SIG-M5 (cell line): Measurements from ENCODE around the gene KIF26A.
"Not testable (repeated sequence)": the region's sequence is repeated elsewhere in the genome, so short reads cannot be mapped to it uniquely, and the experiment has no call there.

Experiments used
- DNase-seq: peaks from one replicate; lab custom pipeline; 2025; lab: John Stamatoyannopoulos, UW

KIF26A gene

DNA sequence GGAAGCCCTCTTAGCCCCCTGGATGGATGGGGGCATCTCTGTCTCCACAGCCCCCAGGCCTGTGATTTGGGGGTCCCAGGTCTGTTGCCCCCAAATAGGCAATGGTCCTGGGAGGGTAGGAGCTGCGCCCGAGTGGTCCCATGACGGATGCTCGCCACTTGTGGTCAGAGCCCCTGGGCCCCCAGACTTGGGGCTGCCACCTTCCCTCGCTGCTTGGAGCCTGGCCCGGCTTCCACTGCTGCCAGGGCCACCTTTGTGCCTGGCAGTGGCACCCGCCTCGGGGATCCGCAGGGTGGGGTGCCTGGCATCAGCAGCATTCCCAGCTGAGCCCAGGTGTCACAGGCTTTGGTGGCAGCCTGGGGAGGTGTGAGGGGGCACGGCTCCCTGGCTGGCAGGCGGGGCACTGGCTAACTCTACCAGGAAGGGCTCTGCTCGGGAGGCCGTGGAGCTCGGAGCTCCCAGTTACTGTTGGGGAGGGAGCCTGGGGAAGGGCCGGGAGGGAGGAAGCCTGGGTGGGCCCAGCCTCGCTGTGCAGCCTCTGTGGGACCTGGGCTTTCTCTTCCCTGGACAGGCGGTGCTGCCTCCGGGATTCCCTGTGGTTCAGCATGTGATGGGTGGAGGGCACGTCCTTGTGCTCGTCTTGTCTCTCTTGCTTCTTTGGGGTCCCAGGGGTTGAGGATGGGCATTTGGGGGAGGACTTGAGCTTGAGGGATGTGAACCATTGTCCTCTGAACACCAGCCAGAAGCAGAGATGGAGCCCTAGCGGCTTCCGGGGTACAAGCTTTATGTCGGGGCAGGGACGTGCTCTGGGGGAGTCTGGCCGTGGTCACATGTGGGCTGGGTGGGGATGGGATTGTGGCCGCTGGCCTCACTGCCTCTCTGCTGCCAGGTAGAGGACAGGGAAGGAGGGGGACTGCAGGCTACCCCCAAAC lies 5.4 kb downstream of the KIF26A start:
- DNase-seq = no peak

DNA sequence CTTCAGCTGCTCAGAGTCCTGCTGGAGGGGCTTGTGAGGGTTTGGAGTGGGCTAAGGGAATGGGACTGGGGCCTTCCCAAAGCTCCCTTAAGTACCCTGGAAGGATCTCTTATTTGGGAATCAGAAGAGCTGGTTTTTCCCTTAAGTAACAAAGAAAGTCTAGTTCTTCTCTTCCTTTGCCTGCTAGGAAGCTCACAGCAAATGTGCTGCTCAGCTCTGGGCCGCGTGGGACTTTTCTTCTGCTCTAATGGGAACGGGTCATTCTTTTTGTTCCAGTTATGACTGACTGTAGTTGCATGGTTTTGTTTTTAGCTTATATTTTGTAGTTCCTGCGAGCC lies 6.0 kb downstream of the KIF26A start:
- no peak for DNase-seq

DNA sequence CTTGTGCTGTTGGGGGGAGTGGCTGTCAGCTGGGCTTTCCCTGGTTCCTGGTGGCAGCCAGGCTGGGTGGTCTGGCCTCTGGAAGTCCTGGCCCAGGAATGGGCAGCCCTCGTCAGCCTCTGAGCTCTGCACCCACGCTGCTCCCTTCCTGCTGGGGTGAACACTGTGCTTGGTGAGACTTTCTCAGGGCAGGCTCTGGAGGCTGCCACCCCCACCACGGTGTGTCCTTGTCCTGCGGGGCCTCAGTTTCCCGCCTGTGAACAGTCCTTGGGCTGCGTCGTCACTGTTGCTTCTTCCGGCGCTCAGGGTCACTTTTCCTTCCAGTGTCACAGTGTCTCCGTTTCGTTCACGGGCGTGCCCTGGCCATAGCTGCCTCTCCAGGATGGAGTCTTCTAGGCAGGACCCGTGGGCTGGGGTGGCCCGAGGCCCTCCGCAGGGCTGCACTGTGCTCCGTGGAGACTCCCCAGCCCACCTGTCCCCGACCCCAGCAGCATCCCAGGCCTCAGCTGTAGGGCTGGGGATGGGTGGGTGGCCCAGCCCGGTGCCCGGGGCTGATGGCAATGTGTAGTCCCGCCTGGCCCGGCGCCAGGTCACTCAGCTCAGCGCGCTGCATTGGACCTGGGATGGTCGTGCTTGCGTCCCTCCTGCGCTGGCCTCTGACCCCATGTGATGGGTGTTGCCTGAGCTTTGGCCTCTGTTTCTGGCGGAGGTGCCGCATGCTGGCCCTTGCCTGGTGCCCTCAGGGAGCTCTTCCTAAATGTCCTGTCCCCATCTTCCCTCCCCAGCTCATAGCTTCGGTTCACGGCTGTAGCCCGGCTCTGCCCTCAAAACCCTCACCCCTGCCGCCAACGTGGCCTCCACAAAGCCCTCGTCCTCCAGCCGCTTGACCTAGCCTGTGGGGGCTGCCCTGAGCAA lies 6.8 kb downstream of the KIF26A start:
- no peak for DNase-seq

DNA sequence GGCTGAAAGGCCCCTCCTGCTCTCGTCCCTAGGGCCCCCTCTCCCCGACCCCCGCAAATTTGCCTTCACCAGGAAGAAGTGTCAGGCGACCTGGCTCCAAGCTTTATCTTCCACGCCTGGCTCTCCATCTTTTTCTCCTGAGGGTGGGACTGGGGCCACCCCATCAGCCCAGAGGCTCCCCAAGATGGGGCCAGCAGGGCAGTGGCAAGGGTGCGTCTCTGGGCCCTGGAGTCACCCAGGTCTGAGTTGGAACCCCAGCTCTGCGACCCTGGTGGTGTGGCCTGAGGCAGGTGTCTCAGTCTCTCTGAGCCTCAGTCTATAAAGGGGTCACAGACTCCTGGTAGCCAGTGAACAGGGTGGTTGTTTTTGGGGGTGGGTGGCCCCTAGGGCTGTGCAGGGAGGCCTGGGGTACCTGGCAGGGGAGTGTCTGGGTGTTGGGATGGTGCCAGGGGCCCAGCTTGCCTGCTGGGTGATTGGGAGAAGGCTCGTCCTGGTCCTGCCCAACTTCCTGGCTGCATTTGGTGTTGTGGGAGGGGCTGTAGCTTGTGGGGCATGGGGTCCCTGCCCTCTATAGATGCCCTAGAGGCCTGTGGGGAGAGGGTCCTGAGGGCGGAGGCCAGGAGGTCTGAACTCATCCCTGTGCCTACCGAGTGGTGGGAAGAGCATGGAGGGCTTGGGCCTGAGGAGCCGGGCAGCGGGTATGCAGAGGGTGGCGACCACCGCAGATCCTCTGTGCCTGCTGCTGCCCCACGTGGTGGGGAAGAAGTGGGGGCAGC lies 7.6 kb downstream of the KIF26A start:
- no peak for DNase-seq

DNA sequence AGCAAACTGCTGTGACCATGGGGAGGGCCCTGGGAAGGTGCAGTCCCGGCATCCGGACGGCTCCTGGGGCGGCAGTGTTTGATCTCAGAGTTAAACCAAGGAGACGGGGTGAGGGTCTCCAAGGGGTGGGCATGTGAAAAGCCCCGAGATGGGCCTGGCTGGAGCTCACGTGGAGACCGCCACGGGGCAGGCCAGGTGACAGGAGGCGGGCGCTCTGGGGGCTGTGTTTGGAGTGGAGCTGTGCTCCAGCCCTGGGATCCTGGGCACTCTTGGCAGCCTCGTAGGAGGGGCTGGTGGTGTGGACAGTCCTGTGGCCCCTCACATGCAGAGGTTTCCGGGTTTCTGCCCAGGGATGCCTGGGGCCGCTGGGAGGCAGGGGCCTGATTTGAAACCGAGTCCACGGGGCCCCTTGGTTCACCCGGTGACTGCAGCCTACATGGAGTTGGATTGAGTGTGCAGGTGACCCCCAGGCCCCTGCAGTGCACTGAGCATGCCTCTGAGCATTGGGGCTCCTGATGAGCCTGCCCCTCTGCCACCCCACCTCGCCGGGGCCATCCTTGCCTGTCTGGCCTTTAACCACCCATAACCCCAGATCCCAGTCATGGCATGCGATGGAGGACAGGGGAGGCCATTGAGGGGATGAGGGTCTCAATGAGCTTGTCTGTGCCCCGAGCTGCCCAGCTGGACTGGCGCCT lies 8.4 kb downstream of the KIF26A start:
- no peak for DNase-seq

DNA sequence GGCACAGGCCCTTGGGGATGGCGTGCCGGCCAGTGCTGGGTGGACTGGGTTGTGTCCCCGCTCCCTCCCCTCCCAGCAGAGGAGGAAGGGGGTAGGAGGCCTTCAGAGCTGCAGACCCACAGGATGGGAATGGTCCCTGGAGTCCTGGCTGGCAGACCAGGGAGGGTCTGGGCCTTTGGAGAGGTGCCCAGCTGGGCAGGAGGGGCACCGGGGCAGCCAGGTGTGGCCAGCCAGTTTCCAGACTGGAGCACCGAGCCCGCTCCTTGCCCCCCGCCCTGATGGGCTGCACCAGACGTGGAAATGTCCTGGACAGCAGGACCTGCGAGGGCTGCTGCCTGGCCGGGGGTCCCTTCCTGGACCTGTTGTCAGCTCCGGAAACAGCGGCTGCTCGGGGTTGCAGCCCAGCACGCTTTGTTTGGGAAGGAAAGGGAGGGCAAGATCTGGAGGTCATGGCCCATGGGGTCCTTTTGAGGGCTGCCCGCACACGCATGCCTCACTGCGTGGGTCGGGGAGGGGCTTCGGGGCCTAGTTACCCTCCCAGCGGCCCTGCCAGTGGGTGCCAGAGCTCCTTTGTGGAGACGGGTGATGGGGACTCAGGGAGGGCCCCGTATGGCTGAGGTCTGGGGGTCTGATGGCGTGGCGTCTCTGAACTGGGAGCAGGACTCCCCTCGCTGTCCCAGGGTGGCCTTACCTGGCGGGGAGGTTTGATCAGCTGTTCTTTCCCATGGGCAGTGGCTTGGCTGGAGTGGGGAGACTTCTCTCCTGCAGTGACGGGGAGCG lies 9.1 kb downstream of the KIF26A start:
- no peak for DNase-seq

DNA sequence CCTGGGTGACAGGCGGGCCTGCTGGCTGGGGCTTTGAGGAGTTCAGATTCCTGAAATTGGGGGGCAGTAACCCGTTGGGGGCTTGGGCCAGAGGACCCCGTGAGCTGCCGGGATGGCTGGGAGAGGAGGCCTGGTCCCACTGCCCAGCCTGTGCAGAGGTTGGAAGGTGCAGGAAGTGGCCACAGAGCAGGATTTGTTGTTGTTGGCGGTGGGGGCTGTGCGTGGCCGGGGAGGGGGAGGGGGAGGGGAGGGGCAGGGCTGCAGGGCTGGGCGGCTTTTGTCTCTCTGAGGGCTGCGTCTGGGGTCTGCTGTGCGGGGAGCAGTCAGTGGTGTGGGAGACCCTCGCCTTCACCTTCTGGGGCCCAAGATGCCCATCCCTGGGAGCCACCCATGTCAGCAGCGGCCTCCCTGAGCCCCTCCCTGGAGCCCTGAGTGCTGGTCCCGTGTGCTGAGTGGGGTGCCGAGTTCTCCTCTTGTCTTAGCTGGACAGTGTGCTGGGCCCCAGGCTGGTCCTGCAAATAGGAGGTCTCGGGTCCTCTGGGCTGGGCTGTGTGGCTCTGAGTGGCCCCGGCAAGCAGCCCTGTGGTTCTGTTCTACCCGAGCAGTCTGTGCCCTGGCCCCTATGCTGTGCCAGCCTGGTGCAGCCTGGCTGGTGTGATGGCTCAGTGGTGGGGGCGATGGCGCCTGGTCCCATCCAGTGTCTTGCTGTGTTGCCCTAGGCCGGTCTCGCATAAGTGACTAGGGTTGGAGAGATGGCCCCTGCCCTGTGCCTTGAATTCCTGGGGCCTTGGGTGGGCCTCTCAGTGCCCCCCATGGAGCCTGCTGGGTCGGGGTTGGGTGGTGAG lies 10.3 kb downstream of the KIF26A start:
- no peak for DNase-seq

DNA sequence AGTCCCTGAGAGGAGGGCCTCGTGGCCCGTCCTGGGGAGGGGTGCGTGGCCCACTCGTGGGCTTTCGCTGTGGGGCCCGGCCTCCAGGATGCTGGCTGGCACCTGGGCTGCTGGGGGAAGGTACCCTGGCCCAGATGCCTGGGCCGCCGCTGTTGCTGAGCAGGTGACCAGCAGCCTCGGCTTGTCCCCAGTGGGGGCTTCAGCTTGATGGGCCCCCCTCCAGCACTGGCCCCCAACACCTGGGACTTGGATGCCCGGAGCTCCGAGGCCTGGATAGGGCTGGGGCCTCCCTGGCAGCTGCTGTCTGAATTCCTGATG lies 10.8 kb downstream of the KIF26A start:
- no peak for DNase-seq

DNA sequence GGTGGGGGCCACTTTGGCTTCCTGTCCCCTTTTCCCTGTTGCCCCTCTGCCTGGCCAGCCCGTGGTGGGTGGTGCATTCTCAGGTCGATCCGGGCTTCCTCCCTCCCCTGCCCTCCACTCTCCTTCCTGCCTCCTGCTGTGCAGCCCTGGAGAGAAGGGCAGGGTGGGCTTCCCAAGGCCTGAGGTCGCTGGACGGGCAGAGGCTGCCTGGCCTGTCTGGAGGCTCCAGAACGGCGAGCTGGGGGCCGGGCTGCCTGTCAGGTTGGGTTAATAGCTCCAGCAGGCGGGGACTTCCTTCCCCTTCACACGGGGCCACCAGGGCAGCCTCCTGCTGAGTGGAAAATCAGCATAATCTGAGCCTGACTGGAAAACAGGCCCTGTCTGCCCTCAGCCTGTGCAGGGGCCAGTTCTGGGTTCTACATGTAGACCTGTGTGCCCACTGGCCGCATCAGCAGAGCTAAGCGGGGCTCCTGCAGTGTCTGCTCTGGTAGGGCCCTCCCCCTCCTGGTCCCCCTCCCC lies 11.3 kb downstream of the KIF26A start:
- no peak for DNase-seq

DNA sequence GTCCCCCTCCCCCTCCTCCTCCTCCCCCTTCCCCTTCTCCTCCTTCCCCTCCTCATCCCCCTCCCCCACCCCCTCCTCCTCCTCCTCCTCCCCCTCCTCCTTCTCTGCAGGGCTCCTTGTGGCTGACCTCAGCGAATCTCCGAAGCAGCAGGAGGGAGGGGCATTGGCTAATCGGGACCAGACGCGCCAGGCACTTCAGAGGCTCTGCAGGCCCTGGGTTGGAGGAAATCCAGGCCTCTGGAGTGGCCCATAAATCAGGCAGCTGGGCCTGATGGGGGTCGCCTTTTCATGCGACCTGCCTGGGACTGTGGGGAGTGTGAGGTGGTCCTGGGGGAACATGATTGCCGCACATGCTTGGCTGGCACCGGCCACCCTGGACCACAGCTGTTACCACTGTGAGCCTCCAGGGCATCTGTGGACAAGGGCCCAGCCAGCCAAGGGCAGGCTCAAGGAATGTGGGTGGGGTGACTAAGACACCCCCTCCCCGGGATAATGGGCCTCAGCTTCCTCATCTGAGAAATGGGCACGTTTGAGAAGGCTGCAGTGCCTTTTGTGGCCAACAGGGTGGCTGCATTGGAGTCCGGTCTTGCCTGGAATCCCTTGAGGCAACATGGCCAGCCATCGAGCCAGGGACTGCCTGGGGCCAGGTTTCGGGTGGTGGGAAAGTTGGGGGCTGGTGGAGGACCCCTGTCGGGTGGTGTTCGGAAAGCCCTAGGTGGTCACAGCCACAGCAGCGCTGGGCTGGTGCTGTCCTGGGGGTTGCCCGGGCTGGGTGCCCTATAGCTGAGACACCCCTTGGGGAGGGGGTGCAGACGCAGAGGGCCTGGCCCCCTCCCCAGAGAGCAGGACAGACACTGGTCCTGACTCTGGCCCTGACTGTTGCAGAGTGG lies 12.0 kb downstream of the KIF26A start:
- DNase-seq = no peak

DNA sequence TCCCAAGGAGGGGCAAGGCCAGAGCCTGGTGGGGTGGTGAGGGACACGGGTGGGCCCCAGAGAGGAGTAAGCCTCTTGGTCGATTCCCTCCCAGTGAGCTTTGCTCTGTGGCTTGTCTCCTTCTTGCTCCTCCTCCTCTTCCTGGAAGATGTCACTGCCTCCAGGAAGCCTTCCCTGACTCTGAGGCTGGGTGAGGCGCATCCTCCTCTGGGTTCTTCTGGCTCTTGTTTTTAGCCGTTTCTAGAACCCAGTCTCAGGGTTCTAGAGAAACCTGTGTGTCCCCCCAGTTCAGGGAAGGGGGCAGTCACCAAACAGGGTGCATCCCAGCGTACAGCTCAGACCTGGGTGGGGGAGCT lies 12.6 kb downstream of the KIF26A start:
- DNase-seq = no peak

DNA sequence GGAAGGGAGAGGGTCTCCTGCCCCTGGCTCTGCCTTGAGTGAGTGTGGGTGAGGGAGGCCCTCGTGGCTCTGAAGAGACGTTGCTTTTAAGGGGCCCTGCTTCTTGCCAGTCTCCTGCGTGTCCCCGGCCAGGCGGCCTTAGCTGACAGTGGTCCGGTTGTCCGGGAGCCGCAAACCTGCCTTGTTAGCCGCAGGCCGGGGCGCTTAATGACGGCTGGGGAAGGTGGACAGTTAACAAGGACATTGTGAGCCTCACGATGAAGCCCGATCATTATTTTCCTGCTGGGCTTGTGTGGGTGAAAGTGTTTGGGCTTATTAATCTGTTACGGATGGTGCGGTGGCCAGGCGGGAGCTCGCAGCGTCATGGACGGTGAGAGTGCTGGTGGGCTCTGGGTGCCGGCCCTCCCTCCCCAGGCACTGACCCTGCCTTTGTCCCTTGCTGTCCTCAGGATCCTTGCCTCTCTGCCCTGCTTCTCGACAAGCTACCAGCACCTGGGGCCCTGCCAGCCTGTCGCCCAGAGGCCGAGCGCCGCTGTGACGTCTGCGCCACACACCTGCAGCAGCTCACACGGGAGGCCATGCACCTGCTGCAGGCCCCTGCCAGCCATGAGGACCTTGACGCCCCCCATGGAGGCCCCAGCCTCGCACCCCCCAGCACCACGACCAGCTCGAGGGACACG lies 13.3 kb downstream of the KIF26A start:
- no peak for DNase-seq

DNA sequence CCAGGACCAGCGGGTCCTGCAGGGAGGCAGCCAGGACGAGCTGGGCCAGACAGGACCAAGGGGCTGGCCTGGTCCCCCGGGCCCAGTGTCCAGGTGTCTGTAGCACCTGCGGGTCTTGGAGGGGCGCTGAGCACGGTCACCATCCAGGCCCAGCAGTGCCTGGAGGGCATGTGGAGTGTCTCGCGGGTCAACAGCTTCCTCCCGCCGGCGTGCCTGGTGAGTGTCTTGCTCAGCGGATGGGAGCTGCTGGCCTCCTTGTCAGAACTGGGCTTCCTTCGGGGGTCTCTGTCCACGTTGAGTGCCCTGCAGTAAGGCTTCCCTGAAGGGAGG lies 13.8 kb downstream of the KIF26A start:
- no peak for DNase-seq

DNA sequence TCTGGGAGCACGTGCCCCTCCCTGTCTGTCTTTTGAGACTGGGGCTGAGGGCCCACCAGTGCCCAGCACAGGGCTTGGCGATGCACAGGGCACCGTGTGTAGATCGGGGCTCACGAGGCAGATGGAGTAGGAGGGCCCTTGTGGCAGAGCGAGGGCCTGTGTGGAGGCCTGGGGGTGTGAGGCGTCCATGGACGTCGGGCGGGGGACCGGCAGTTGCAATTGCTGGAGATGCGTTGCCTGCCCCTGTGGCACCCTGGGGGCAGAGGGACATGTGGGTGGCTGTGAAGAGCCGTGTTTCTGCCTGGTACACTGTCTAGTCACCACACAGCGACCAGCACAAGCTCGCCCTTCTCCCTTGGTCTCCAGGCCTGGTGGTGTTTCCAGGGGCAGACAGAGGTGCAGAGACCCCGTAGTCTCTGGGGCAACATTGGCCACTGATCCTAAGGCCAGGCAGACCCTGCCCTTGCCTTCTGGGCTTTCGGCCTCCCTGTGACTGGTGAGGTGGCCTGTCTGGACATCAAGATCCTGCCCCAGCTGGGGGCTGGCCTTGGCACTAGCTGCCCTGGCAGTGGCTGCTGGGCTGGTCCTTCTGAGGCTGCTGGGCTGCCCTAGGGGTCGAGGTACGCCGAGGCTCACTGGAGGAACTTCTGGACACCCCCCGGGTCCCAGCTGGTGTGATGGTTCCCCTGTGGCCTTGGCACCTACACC lies 14.5 kb downstream of the KIF26A start:
- no peak for DNase-seq

DNA sequence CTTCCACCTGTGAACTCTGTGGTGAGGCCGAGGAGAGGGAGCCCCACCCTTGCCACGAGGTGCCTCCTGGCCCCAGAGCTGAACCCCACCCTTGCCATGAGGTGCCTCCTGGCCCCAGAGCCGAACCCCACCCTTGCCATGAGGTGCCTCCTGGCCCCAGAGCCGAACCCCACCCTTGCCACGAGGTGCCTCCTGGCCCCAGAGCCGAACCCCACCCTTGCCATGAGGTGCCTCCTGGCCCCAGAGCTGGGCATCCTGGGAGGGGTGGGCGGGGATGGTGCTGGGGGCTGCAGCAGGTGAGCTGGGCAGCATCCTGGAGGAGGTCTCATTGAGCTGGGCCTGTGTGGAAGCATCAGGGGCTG lies 15.0 kb downstream of the KIF26A start:
- not testable (repeated sequence) for DNase-seq

DNA sequence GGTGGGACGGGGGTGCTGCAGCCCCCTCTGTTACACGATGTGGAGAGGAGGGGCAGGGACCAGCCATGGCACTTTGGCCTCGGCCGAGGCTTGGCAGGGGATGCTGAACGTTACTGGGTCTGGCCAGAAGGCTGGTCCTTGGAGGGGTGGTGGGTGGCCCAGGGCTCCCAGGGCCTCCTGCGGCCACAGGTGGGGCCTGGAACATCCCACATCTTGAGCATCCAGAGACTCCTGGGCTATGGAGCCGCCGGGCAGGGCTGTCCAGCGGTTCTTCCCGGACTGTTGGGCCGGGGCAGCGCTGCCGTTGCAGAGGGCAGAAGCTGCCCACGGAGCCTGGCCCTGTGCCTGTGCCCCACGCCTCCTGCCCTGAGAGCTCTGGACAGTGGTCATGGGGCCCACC lies 15.9 kb downstream of the KIF26A start:
- DNase-seq = no peak

DNA sequence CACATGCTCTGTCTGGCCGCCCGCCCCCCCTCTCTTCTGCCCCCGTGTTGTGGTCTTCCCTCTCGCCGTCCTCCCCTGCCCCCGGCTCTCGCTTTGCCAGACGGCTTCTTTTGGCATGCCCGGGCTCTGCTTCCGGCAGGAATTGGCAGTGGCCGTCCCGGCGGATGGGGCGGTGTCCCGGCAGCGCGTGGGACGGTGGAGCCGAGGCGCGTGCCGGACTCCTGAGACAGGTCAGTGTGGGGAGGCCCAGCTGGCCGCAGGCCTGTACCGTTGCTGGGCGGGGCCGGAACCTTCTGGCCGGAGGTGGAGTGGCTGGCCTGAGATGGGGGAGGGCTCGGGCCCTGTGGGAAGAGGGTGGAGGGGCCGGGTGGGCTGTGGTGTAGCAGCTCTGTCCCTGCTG lies 17.1 kb downstream of the KIF26A start:
- DNase-seq = no peak

DNA sequence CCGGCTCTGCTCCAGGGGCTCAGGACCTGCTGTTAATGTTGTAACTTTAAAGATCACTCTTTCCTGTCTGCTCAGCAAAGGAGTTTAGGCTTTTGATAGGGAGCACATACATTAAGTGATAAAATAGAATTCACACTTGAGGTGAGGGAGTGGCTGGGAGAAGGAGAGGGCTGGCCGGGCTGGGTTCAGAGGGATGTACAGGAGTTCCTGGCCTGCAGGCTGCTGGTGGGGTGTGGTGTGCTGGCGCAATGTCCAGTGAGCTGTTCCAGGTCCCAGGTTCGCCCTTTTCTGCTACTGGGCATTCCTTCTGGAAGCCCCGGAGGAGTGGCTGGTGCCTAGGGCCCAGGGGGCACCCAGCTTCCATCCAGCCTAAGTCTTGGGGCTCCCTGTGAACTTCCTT lies 17.8 kb downstream of the KIF26A start:
- DNase-seq = no peak
